HCT116 (cell line): ENCODE data around the gene DMAC2. TPM values are rescaled to one million over a fixed set of nuclear protein-coding genes. Genes with fewer than 3 reads are reported as not detected.

ENCODE experiments used
- ATAC-seq: fragments of 200-7000 bp; cut with Tn5 transposase; 2 replicates; pipeline ENCODE4 v1.9.1; 2020; ENCODE audit warnings: mild to moderate bottlenecking, moderate library complexity
- BruUV-seq: library from RNA; stranded (reverse); fragments of 400-500 nt; replicated peaks from 2 replicates; lab custom pipeline; 2021; lab: Mats Ljungman, UMichigan
- CTCF ChIA-PET: fragments of 300-600 bp; sonication (Branson Sonifier 250); formaldehyde crosslinking; loops from one replicate; lab custom pipeline; 2021; ENCODE audit warnings: antibody characterized with exemption; lab: Charles Lee
- POLR2A ChIA-PET: fragments of 300-600, 350-600 bp; sonication (Branson Sonifier 250); formaldehyde crosslinking; loops from one replicate; lab custom pipeline; 2021; ENCODE audit warnings: antibody characterized with exemption; lab: Charles Lee
- RAD21 ChIA-PET, 2 experiments: fragments of 300-600 bp; sonication (Branson Sonifier 250); formaldehyde crosslinking; loops; one replicate each; lab custom pipeline; 2023; ENCODE audit warnings: low total read pairs in 2 of 2; ENCODE audit not compliant: uncharacterized antibody in 2 of 2, unreplicated experiment in 2 of 2, low non-redundant PET in 1 of 2; lab: Charles Lee
- DNase-seq: peaks from one replicate; pipeline ENCODE4 v3.0.0-alpha.2; 2010; ENCODE audit warnings: low read depth, low spot score
- H2AFZ ChIP-seq: fragments of 200-600 bp; shearing (Covaris generic), sonication (generic); 2 replicates; pipeline ENCODE4 v1.6.1; 2017; ENCODE audit warnings: low read depth, mixed run types, mixed read lengths, antibody characterized with exemption, low read length; ENCODE audit not compliant: poor library complexity, severe bottlenecking
- H3K27ac ChIP-seq: 2 replicates; pipeline ENCODE4 v1.5.1; 2012; ENCODE audit warnings: low read depth, low read length
- H3K27me3 ChIP-seq: fragments of 200-600 bp; sonication (generic); 2 replicates; pipeline ENCODE4 v1.6.1; 2016; ENCODE audit warnings: mixed run types, low read length, mixed read lengths; ENCODE audit not compliant: insufficient read depth
- H3K36me3 ChIP-seq, 2 experiments: fragments of 200-500 bp in 1 of 2; fragments of 200-600 bp in 1 of 2; sonication (Bioruptor generic) in 1 of 2; sonication (generic) in 1 of 2; 2 replicates each; pipeline versions ENCODE4 v1.5.1 to v1.6.1; 2014 to 2016; ENCODE audit warnings: low read length in 2 of 2, inconsistent platforms in 1 of 2, mixed read lengths in 1 of 2, mixed run types in 1 of 2; ENCODE audit not compliant: insufficient read depth in 2 of 2, control insufficient read depth in 1 of 2
- H3K4me1 ChIP-seq, 2 experiments: fragments of 200-600 bp in 1 of 2; sonication (generic) in 1 of 2; 2 replicates each; pipeline versions ENCODE4 v1.5.1 to v1.6.1; 2012 to 2017; ENCODE audit warnings: low read length in 2 of 2, inconsistent platforms in 1 of 2, mild to moderate bottlenecking in 1 of 2, mixed read lengths in 1 of 2, mixed run types in 1 of 2, moderate library complexity in 1 of 2; ENCODE audit not compliant: insufficient read depth in 2 of 2, control insufficient read depth in 1 of 2
- H3K4me2 ChIP-seq: fragments of 200-600 bp; sonication (generic); 2 replicates; pipeline ENCODE4 v1.6.1; 2017; ENCODE audit warnings: mixed run types, low read length, mixed read lengths
- H3K4me3 ChIP-seq, 2 experiments: fragments of 200-600 bp in 1 of 2; sonication (generic) in 1 of 2; replicated peaks in 1 of 2; 2 replicates each; pipeline ENCODE4 v1.5.1; 2011 to 2016; ENCODE audit warnings: low read length in 2 of 2, control low read depth in 1 of 2, low read depth in 1 of 2, mild to moderate bottlenecking in 1 of 2, mixed read lengths in 1 of 2, mixed run types in 1 of 2
- H3K79me2 ChIP-seq: fragments of 200-600 bp; sonication (generic); 2 replicates; pipeline ENCODE4 v1.6.1; 2017; ENCODE audit warnings: mild to moderate bottlenecking, mixed run types, low read length, moderate library complexity, mixed read lengths; ENCODE audit not compliant: insufficient read depth
- H3K9ac ChIP-seq: fragments of 200-600 bp; sonication (generic); 2 replicates; pipeline ENCODE4 v1.6.1; 2016; ENCODE audit warnings: low read length, mixed read lengths
- H3K9me2 ChIP-seq: fragments of 200-600 bp; sonication (generic), shearing (Covaris generic); 2 replicates; pipeline ENCODE4 v1.6.1; 2017; ENCODE audit warnings: mixed run types, mild to moderate bottlenecking, moderate library complexity; ENCODE audit not compliant: insufficient read depth
- H3K9me3 ChIP-seq, 2 experiments: fragments of 200-500 bp in 1 of 2; fragments of 200-600 bp in 1 of 2; sonication (Bioruptor generic) in 1 of 2; sonication (generic) in 1 of 2; 2 replicates each; pipeline ENCODE4 v1.6.1; 2014 to 2017; ENCODE audit warnings: low read length in 2 of 2, mixed read lengths in 2 of 2, inconsistent platforms in 1 of 2, low read depth in 1 of 2, mild to moderate bottlenecking in 1 of 2, mixed run types in 1 of 2, moderate library complexity in 1 of 2; ENCODE audit not compliant: control insufficient read depth in 1 of 2, insufficient read depth in 1 of 2
- H4K20me1 ChIP-seq: fragments of 200-600 bp; sonication (generic), shearing (Covaris generic); 2 replicates; pipeline ENCODE4 v1.6.1; 2017; ENCODE audit warnings: mixed run types, mild to moderate bottlenecking, moderate library complexity; ENCODE audit not compliant: insufficient read depth
- CBX3 ChIP-seq: IDR thresholded peaks from 2 replicates; pipeline ENCODE4 v1.6.1; 2012; ENCODE audit warnings: low read depth
- EGR1 ChIP-seq: IDR thresholded peaks from 2 replicates; pipeline ENCODE4 v1.6.1; 2012; ENCODE audit warnings: low read depth
- RAD21 ChIP-seq: IDR thresholded peaks from 2 replicates; pipeline ENCODE4 v1.6.1; 2012; ENCODE audit warnings: low read depth, mild to moderate bottlenecking
- SIN3A ChIP-seq: IDR thresholded peaks from 2 replicates; pipeline ENCODE4 v1.6.1; 2012; ENCODE audit warnings: low read depth
- SP1 ChIP-seq: IDR thresholded peaks from 2 replicates; pipeline ENCODE4 v1.6.1; 2012; ENCODE audit warnings: low read depth
- TCF7L2 ChIP-seq: IDR thresholded peaks from 2 replicates; pipeline ENCODE4 v1.7.0; 2011; ENCODE audit warnings: borderline replicate concordance, inconsistent platforms; ENCODE audit not compliant: insufficient read depth, insufficient read length; ENCODE audit errors: extremely low read depth
- YY1 ChIP-seq: IDR thresholded peaks from 2 replicates; pipeline ENCODE4 v1.6.1; 2011; ENCODE audit warnings: low read length, low read depth, moderate library complexity, mild to moderate bottlenecking; ENCODE audit not compliant: insufficient replicate concordance; ENCODE audit errors: extremely low read depth
- ZNF274 ChIP-seq: fragments of 200-500 bp; sonication (Bioruptor generic); IDR thresholded peaks from 2 replicates; pipeline ENCODE4 v1.6.1; 2014; ENCODE audit warnings: mild to moderate bottlenecking, low read depth, low read length, inconsistent platforms
- intact Hi-C: fragments of 100-400 bp; cut with micrococcal nuclease; formaldehyde crosslinking; loops from 2 replicates; pipeline ENCODE4 v1.10.0; 2022
- total RNA-seq: library from RNA; stranded (reverse); gene quantifications from one replicate; pipeline ENCODE4 v1.2.1, GENCODE V29; 2021; ENCODE audit not compliant: unreplicated experiment
- TF ChIP-seq, protein P1 (sequence below): IDR thresholded peaks from 2 replicates; pipeline ENCODE4 v1.6.1; 2012; ENCODE audit warnings: low read depth
- TF ChIP-seq, protein P2 (sequence below): IDR thresholded peaks from 2 replicates; pipeline ENCODE4 v1.6.1; 2011; ENCODE audit warnings: mild to moderate bottlenecking, low read length, moderate library complexity; ENCODE audit not compliant: insufficient replicate concordance; ENCODE audit errors: extremely low read depth

The DMAC2 gene
- total RNA-seq, 1 experiment from 2014 or later, result 65.6 TPM

GRCh38 chr19:41422955-41423354, 16.8 kb downstream of the DMAC2 start:
- POLR2A ChIA-PET, result no interaction called here
- no peak overlapping the region for H3K4me2 ChIP-seq
- RAD21 ChIA-PET, result no interaction called here
- CTCF ChIA-PET, result no interaction called here
- H3K9me2 ChIP-seq, result no peaks in the 10 kb centered on the region
- H4K20me1 ChIP-seq, result no peaks in the 10 kb centered on the region
- H3K4me3 ChIP-seq, result no peak overlapping the region
- TF ChIP-seq SP1 (no peak), CBX3 (no peak), RAD21 (no peak), ZNF274 (no peak), YY1 (no peak)
- peaks cover 0 to 5% of the 10 kb centered on the region in 2 experiments; a peak in 2 of 4 replicates for H3K4me1 ChIP-seq
- no peak for DNase-seq
- H3K27me3 ChIP-seq, result no peaks in the 10 kb centered on the region
- no peak overlapping the region for H2AFZ ChIP-seq
- H3K79me2 ChIP-seq, result no peaks in the 10 kb centered on the region
- no peaks in the 10 kb centered on the region for H3K9me3 ChIP-seq
- no peak overlapping the region for H3K27ac ChIP-seq
- H3K36me3 ChIP-seq, result peaks cover 3% of the 10 kb centered on the region in 2 experiments; a peak in 2 of 4 replicates
- intact Hi-C loops, result no loop called here
- no TSS peak for BruUV-seq
- ATAC-seq, result no peak
- H3K9ac ChIP-seq, result no peak overlapping the region

GRCh38 chr19:41422456-41422855, 17.3 kb downstream of the DMAC2 start:
- no peaks in the 10 kb centered on the region for H3K27me3 ChIP-seq
- CTCF ChIA-PET, result no interaction called here
- no peak overlapping the region for H3K4me2 ChIP-seq
- no peaks in the 10 kb centered on the region for H4K20me1 ChIP-seq
- RAD21 ChIA-PET, result no interaction called here
- no peaks in the 10 kb centered on the region for H3K9me3 ChIP-seq
- TF ChIP-seq TCF7L2, result no peak
- TF ChIP-seq, protein P1, sequence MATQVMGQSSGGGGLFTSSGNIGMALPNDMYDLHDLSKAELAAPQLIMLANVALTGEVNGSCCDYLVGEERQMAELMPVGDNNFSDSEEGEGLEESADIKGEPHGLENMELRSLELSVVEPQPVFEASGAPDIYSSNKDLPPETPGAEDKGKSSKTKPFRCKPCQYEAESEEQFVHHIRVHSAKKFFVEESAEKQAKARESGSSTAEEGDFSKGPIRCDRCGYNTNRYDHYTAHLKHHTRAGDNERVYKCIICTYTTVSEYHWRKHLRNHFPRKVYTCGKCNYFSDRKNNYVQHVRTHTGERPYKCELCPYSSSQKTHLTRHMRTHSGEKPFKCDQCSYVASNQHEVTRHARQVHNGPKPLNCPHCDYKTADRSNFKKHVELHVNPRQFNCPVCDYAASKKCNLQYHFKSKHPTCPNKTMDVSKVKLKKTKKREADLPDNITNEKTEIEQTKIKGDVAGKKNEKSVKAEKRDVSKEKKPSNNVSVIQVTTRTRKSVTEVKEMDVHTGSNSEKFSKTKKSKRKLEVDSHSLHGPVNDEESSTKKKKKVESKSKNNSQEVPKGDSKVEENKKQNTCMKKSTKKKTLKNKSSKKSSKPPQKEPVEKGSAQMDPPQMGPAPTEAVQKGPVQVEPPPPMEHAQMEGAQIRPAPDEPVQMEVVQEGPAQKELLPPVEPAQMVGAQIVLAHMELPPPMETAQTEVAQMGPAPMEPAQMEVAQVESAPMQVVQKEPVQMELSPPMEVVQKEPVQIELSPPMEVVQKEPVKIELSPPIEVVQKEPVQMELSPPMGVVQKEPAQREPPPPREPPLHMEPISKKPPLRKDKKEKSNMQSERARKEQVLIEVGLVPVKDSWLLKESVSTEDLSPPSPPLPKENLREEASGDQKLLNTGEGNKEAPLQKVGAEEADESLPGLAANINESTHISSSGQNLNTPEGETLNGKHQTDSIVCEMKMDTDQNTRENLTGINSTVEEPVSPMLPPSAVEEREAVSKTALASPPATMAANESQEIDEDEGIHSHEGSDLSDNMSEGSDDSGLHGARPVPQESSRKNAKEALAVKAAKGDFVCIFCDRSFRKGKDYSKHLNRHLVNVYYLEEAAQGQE, result no peak
- no peak for TF ChIP-seq SIN3A
- TF ChIP-seq ZNF274, result no peak
- TF ChIP-seq, protein P2, sequence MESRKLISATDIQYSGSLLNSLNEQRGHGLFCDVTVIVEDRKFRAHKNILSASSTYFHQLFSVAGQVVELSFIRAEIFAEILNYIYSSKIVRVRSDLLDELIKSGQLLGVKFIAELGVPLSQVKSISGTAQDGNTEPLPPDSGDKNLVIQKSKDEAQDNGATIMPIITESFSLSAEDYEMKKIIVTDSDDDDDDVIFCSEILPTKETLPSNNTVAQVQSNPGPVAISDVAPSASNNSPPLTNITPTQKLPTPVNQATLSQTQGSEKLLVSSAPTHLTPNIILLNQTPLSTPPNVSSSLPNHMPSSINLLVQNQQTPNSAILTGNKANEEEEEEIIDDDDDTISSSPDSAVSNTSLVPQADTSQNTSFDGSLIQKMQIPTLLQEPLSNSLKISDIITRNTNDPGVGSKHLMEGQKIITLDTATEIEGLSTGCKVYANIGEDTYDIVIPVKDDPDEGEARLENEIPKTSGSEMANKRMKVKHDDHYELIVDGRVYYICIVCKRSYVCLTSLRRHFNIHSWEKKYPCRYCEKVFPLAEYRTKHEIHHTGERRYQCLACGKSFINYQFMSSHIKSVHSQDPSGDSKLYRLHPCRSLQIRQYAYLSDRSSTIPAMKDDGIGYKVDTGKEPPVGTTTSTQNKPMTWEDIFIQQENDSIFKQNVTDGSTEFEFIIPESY, result no peak
- TF ChIP-seq EGR1, result no peak
- intact Hi-C loops, result no loop called here
- H3K4me3 ChIP-seq, result no peak overlapping the region
- H3K36me3 ChIP-seq, result peaks cover 3% of the 10 kb centered on the region in 2 experiments; a peak in 2 of 4 replicates
- ATAC-seq, result no peak
- POLR2A ChIA-PET, result no interaction called here
- BruUV-seq, result no TSS peak
- DNase-seq, result no peak
- H3K9ac ChIP-seq, result no peak overlapping the region
- H3K4me1 ChIP-seq, result peaks cover 0 to 5% of the 10 kb centered on the region in 2 experiments; a peak in 2 of 4 replicates
- no peaks in the 10 kb centered on the region for H3K79me2 ChIP-seq
- no peaks in the 10 kb centered on the region for H3K9me2 ChIP-seq
- no peak overlapping the region for H2AFZ ChIP-seq
- H3K27ac ChIP-seq, result no peak overlapping the region
